AG09309 (cell line): ENCODE results near the gene PRUNE1.

ENCODE experiments used
- DNase-seq: peaks from one replicate; pipeline ENCODE4 v3.0.0-alpha.2; 2010; ENCODE audit warnings: low read depth
- H3K4me3 ChIP-seq: 2 replicates; pipeline ENCODE4 v1.5.1; 2011; ENCODE audit warnings: mild to moderate bottlenecking, low read depth, low read length, moderate library complexity; ENCODE audit not compliant: control insufficient read depth
- CTCF ChIP-seq: IDR thresholded peaks from 2 replicates; pipeline ENCODE4 v1.5.1; 2011; ENCODE audit warnings: mild to moderate bottlenecking, low read depth, low read length, inconsistent platforms; ENCODE audit not compliant: insufficient read depth, control insufficient read depth; ENCODE audit errors: missing control alignments

Gene PRUNE1

GRCh38 chr1:151009674-151010345, 1.6 kb downstream of the PRUNE1 start:
- no peak for TF ChIP-seq CTCF
- no peak overlapping the region for H3K4me3 ChIP-seq
- no peak for DNase-seq

GRCh38 chr1:151010346-151010726, 2.1 kb downstream of the PRUNE1 start:
- no peak overlapping the region for H3K4me3 ChIP-seq
- no peak for DNase-seq
- TF ChIP-seq CTCF = no peak

- no peak for DNase-seq
- no peak for TF ChIP-seq CTCF
- no peak overlapping the region for H3K4me3 ChIP-seq
Observed at GRCh38 chr1:151011154-151011850, 3.1 kb downstream of the PRUNE1 start.

GRCh38 chr1:151012684-151013471, 4.6 kb downstream of the PRUNE1 start:
- no peak for TF ChIP-seq CTCF
- no peak overlapping the region for H3K4me3 ChIP-seq
- DNase-seq = no peak

- H3K4me3 ChIP-seq = no peak overlapping the region
- no peak for DNase-seq
- no peak for TF ChIP-seq CTCF
Observed at GRCh38 chr1:151013518-151013917, 5.3 kb downstream of the PRUNE1 start.

- no peak for DNase-seq
- no peak overlapping the region for H3K4me3 ChIP-seq
- peak; percentile 81 for TF ChIP-seq CTCF
Observed at GRCh38 chr1:151024540-151025146, 16.4 kb downstream of the PRUNE1 start.
